GM21576 (cell line): ENCODE measurements around the gene RNF114.
A peak's percentile ranks its signal among the peaks of the same experiment; 100 is the strongest.
"Not testable (repeated sequence)": the region's sequence is repeated elsewhere in the genome, so short reads cannot be mapped to it uniquely, and the experiment has no call there.

Source experiments
- ATAC-seq: cut with Tn5 transposase; IDR thresholded peaks from one replicate; pipeline ENCODE4 v1.9.1; 2021; ENCODE audit warnings: mild to moderate bottlenecking, moderate library complexity; ENCODE audit not compliant: unreplicated experiment

RNF114 gene

GRCh38 chr20:49957089-49957938 is 21.1 kb downstream of the RNF114 start:
- ATAC-seq: not testable (repeated sequence)

GRCh38 chr20:49961413-49961812 is 25.2 kb downstream of the RNF114 start:
- no peak for ATAC-seq

GRCh38 chr20:49964964-49965780 is 29.0 kb downstream of the RNF114 start:
- no peak for ATAC-seq

GRCh38 chr20:49965781-49966305 is 29.6 kb downstream of the RNF114 start:
- ATAC-seq: no peak

GRCh38 chr20:49966861-49967260 is 30.7 kb downstream of the RNF114 start:
- ATAC-seq: no peak

- ATAC-seq: no peak
Observed at GRCh38 chr20:49969234-49969633, 33.0 kb downstream of the RNF114 start.

GRCh38 chr20:49969946-49970345 is 33.7 kb downstream of the RNF114 start:
- no peak for ATAC-seq

GRCh38 chr20:49970498-49970897 is 34.3 kb downstream of the RNF114 start:
- no peak for ATAC-seq

- ATAC-seq: no peak
Observed at GRCh38 chr20:49973981-49974380, 37.8 kb downstream of the RNF114 start.

- ATAC-seq: no peak
Observed at GRCh38 chr20:49976542-49976941, 40.3 kb downstream of the RNF114 start.

GRCh38 chr20:49977740-49978139 is 41.5 kb downstream of the RNF114 start:
- not testable (repeated sequence) for ATAC-seq

- ATAC-seq: no peak
Observed at GRCh38 chr20:49978685-49979029, 42.5 kb downstream of the RNF114 start.

GRCh38 chr20:49979030-49979832 is 43.0 kb downstream of the RNF114 start:
- ATAC-seq: no peak

- no peak for ATAC-seq
Observed at GRCh38 chr20:49980140-49981008, 44.2 kb downstream of the RNF114 start.

GRCh38 chr20:49981218-49982071 is 45.2 kb downstream of the RNF114 start:
- no peak for ATAC-seq

GRCh38 chr20:49982072-49982345 is 45.8 kb downstream of the RNF114 start:
- no peak for ATAC-seq

- ATAC-seq: peak; percentile 74
Observed at GRCh38 chr20:49982346-49983122, 46.3 kb downstream of the RNF114 start, which contains the start of gene SNAI1. Gene SNAI1, plus strand, starts transcription at chr20:49982980. Its CDS starts 80 bp downstream, at chr20:49983060.

- no peak for ATAC-seq
Observed at GRCh38 chr20:49983123-49983847, 47.1 kb downstream of the RNF114 start.
